ENCODE results near the gene CRYBA1.
"Not testable (repeated sequence)": the region's sequence is repeated elsewhere in the genome, so short reads cannot be mapped to it uniquely, and the experiment has no call there.

CRYBA1 gene

DNA sequence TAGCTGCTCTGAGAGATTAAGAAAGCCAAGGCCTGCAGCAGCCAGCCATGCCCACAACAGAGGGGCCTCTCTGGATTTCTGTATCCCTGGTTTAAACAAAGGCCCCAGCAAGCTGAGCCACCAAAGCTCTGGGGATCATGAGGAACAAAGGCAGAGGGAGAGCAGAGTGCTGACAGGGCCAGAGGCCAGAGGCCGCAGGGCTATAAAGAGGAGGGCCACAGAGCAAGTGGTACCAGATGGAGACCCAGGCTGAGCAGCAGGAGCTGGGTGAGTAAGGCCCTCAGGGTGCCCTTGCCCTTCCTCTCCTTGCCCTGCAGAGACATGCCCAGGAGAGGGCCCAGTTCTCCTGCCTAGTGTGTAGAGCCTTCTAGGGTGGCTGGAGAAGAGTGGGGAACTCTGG is at the start of gene CRYBA1:
TSS of gene CRYBA1 (plus strand) at position 232 of the 400 bp plus-strand sequence. CDS start at position 237, 5 bp downstream.
- DNase-seq (ENCODE audit: low spot score), result no peak

GRCh38 chr17:29197516-29198272 is 49.0 kb upstream of the CRYBA1 start:
- DNase-seq (ENCODE audit: low spot score), result no peak

GRCh38 chr17:29204068-29204804 is 42.4 kb upstream of the CRYBA1 start:
- not testable (repeated sequence) for DNase-seq (ENCODE audit: low spot score)

DNA sequence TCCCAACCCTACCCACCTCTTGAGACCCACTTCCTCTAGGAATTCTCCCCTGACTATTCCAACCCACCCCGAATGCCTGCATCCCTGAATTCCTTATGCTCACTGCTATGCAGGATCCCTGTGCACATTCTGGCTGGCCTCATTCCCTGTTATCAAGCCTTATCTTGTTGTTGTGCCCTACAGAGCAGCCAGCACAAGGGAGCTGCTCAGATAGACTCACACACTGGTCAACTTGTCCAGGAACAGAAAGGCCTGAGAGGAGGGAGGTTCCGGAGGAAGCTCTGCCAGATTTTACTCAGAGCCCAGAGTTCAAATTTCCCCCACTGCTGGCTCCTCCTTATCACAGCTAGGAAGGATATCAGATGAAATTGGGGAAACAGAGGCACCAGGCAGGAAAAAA is 41.6 kb upstream of the CRYBA1 start:
- DNase-seq (ENCODE audit: low spot score), result no peak

DNA sequence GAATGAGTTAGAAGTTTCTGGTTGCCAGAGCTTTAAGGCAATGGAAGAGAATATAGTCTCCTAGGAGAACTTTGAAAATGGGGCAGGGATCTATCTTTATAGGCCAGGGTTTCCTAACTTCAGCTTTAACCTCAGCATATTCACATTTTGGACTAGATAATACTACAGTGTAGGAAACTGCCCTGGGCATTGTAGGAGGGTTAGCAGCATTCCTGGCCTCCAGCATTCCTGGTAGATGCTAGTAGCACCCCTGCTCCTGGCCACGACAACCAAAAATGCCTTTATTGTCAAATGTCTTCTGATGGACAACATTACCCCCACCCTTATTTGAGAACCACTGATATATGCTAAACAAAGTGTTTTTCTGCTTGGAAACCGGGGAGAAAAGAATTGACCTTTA is 38.7 kb upstream of the CRYBA1 start:
- DNase-seq (ENCODE audit: low spot score), result no peak

GRCh38 chr17:29209073-29209472 is 37.6 kb upstream of the CRYBA1 start:
- no peak for DNase-seq (ENCODE audit: low spot score)

DNA sequence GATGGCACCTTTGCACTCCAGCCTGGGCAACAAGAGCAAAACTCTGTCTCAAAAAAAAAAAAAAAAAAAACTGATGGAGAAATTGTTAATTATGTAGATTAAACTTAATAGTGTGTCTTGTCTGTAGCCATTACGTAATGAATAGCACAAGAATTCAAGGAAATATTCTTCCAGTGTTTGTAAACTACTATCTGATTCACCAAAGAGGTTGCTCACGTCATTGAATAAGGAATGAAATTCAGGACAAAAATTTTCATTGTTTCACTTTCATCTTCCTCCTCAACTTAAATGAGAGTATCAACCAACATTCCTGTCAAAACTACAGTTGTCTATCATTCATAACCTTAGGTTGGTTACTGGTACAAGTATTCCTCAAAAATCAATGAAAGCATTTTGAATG is 35.8 kb upstream of the CRYBA1 start:
- peak; percentile 36 for DNase-seq (ENCODE audit: low spot score)

GRCh38 chr17:29212094-29212631 is 34.5 kb upstream of the CRYBA1 start:
- DNase-seq (ENCODE audit: low spot score), result no peak

DNA sequence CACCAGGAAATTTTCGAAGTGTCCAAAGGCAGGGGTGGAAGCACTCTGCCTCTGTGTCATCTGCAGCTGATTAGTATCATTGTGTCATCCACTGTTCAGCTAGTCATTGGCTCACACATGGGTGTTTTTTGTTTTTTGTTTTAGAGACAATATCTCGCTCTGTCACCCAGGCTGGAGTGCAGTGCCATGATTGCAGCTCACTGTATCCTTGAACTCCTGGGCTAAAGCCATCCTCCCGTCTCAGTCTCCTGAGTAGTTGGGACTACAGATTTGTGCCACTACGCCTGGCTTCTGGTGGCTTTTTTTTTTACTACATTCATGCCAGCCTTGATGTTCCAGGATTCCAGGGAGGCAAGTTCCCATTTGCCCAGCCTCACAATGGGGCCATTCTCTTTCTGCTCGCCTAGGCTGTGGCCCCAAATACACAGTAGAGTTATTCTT is 34.0 kb upstream of the CRYBA1 start:
- peak; percentile 76 for DNase-seq (ENCODE audit: low spot score)

GRCh38 chr17:29214215-29215146 is 32.2 kb upstream of the CRYBA1 start:
- no peak for DNase-seq (ENCODE audit: low spot score)

DNA sequence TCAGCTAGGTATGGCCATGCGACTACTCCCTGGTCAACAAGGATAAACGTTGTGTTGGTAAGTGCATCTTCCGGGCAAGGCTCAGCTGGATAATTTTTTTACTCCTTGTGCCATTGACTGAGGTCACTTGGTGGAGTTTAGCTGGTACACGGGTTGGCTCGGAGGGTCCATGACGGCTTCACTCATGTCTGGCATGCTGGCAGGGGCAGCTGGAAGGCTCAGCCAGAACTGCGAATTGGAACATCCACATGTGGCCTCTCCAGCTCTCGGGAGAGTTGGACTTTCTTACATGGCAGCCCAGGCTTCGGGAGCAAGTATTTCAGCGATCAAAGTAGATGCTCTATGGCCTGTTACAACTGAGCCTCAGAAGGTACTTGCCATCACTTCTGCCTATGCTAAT is 31.5 kb upstream of the CRYBA1 start:
- no peak for DNase-seq (ENCODE audit: low spot score)

GRCh38 chr17:29215717-29216116 is 30.9 kb upstream of the CRYBA1 start:
- no peak for DNase-seq (ENCODE audit: low spot score)

- no peak for DNase-seq (ENCODE audit: low spot score)
These were observed 30.5 kb upstream of the CRYBA1 start for GRCh38 chr17:29216181-29216580.

GRCh38 chr17:29216856-29217255 is 29.8 kb upstream of the CRYBA1 start:
- DNase-seq (ENCODE audit: low spot score), result no peak

DNA sequence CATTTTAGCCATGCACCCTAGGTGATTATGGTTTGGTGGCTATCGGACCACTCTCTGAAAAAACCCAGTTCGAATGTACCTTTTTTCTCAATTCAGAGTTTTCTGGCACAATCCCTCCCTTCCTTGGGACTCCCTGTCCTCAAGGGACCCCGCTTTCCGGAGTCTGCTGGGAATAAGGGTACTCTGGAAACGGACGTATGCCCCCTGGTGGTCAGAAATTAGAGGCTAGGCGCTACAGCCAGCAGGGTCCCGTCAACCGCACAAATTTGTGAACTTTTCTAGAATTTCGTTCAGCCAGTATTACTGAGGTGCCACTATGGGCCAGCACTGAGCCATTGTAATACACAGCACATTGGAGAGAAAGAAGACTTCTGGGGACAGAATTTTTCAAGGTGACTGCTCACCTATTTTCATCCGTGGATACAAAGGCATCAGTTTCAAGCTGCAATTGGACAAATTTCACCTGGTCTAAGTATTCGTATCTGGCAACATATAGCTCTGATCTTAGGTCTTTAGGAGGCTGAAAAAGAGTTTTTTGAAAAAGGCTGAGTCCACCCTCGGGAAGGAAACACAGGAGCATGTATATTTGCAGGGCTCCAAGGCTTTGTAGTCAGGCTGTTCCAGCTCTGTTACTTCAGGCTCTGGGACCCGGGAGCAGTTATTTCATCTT is 27.1 kb upstream of the CRYBA1 start:
- peak; percentile 89 for DNase-seq (ENCODE audit: low spot score)

GRCh38 chr17:29221338-29221737 is 25.3 kb upstream of the CRYBA1 start:
- not testable (repeated sequence) for DNase-seq (ENCODE audit: low spot score)

DNA sequence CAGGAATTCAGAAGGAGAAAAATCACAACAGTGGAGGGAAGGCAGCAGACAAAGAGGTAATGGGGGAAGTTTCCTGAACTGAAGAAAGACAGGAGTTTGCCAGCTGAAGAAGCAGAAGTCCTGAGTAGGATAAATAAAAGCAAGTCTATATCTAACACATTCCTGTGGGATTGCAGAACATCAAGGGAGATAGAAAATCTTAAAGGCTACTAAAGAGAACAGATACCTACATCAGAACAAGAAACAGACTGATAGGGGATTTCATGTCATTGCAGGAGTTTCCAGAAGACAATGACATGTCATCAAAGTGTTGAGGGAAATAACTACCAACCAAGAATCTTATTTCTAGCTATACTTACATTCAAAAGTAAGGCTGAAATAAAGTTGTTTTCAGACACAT is 21.3 kb upstream of the CRYBA1 start:
- no peak for DNase-seq (ENCODE audit: low spot score)

- no peak for DNase-seq (ENCODE audit: low spot score)
These were observed 13.4 kb upstream of the CRYBA1 start for GRCh38 chr17:29233301-29233700.

- DNase-seq (ENCODE audit: low spot score), result not testable (repeated sequence)
These were observed 11.7 kb upstream of the CRYBA1 start for GRCh38 chr17:29234972-29235371.

DNA sequence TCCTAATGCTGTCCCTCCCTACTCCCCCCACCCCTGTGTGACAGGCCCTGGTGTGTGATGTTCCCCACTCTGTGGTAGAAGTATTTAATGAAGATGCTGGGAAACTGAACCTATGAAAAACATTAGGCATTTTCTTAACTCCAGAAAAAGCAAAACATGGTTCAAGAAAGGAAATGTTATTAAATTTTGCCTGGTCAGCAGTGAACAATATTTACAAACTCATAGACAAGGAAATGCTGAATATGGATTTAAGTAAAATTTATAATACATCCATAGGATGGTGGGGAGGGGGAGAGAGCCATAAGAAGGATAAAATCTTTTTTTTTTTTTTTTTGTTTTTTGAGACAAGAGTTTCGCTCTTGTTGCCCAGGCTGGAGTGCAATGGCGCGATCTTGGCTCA is 10.8 kb upstream of the CRYBA1 start:
- no peak for DNase-seq (ENCODE audit: low spot score)

DNA sequence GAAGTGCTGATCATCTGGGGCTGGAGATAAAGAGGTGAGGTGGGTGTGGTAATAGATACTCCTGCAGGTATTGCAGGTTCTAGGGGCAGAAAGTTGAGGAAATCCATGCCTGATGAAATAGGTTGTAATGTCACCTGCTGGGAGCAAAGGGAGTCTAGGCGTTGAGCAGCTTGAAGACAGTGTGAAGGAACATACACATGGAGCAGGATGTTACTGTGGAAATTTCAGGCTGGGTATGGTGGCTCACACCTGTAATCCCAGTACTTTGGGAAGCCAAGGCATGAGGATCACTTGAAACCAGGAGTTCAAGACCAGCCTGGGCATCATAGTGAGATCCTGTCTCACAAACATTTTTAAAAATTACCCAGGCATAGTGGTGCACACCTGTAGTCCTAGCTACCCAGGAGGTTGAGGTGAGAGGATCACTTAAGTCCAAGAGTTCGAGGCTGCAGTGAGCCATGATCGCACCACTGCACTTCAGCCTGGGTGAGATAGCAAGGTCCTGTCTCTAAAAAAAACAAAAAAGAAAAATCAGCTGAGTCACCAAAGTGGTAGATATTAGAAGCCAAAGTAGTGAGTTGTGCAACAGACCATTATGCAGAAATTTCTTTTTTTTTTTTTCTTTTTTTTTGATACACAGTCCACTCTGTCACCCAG is 9.1 kb upstream of the CRYBA1 start:
- peak; percentile 49 for DNase-seq (ENCODE audit: low spot score)

All from AG20443 (cell line).